ENCODE measurements around the gene MARCHF10. TPM values are rescaled to one million over a fixed set of nuclear protein-coding genes. Genes with fewer than 3 reads are reported as not detected.

MARCHF10 gene
- total RNA-seq, 1 experiment from 2014 or later, result 0.16 TPM

GRCh38 chr17:62822080-62822904 lies 14.2 kb upstream of the MARCHF10 start:
- no peak for DNase-seq (ENCODE audit: low read depth)

- DNase-seq (ENCODE audit: low read depth), result no peak
Observed at GRCh38 chr17:62821189-62822079, 13.3 kb upstream of the MARCHF10 start.

- peak; percentile 98 for DNase-seq (ENCODE audit: low read depth)
Observed at GRCh38 chr17:62819511-62820221, 11.6 kb upstream of the MARCHF10 start.

- DNase-seq (ENCODE audit: low read depth), result no peak
Observed at GRCh38 chr17:62818526-62818925, 10.4 kb upstream of the MARCHF10 start.

GRCh38 chr17:62816282-62816839 lies 8.2 kb upstream of the MARCHF10 start:
- no peak for DNase-seq (ENCODE audit: low read depth)

GRCh38 chr17:62809656-62810055 lies 1.5 kb upstream of the MARCHF10 start:
- DNase-seq (ENCODE audit: low read depth), result no peak

GRCh38 chr17:62808576-62808970 lies 459 bp upstream of the MARCHF10 start:
- no peak for DNase-seq (ENCODE audit: low read depth)

GRCh38 chr17:62805234-62805633 lies 2.9 kb downstream of the MARCHF10 start:
- no peak for DNase-seq (ENCODE audit: low read depth)

GRCh38 chr17:62804822-62805221 lies 3.3 kb downstream of the MARCHF10 start:
- DNase-seq (ENCODE audit: low read depth), result peak; percentile 81

GRCh38 chr17:62804025-62804424 lies 4.1 kb downstream of the MARCHF10 start:
- DNase-seq (ENCODE audit: low read depth), result no peak

GRCh38 chr17:62802561-62803205 lies 5.4 kb downstream of the MARCHF10 start:
- DNase-seq (ENCODE audit: low read depth), result no peak

- DNase-seq (ENCODE audit: low read depth), result no peak
Observed at GRCh38 chr17:62801553-62802114, 6.5 kb downstream of the MARCHF10 start.

GRCh38 chr17:62800585-62800984 lies 7.5 kb downstream of the MARCHF10 start:
- no peak for DNase-seq (ENCODE audit: low read depth)

- peak; percentile 32 for DNase-seq (ENCODE audit: low read depth)
Observed at GRCh38 chr17:62797959-62798358, 10.2 kb downstream of the MARCHF10 start.

GRCh38 chr17:62796291-62796690 lies 11.8 kb downstream of the MARCHF10 start:
- DNase-seq (ENCODE audit: low read depth), result no peak

- DNase-seq (ENCODE audit: low read depth), result no peak
Observed at GRCh38 chr17:62794666-62794971, 13.5 kb downstream of the MARCHF10 start.

- no peak for DNase-seq (ENCODE audit: low read depth)
Observed at GRCh38 chr17:62793919-62794665, 14.0 kb downstream of the MARCHF10 start.

- DNase-seq (ENCODE audit: low read depth), result no peak
Observed at GRCh38 chr17:62792447-62792800, 15.7 kb downstream of the MARCHF10 start.

GRCh38 chr17:62791767-62792446 lies 16.2 kb downstream of the MARCHF10 start:
- peak; percentile 94 for DNase-seq (ENCODE audit: low read depth)
